OCI-LY1 (cell line): ENCODE data around the gene DNAH14.

Experiments
- CTCF ChIP-seq: fragments of 200-600 bp; sonication (generic), shearing (Covaris generic); IDR thresholded peaks from 2 replicates; pipeline ENCODE4 v1.5.1; 2017; ENCODE audit warnings: mild to moderate bottlenecking, antibody characterized with exemption, low read length, moderate library complexity, mixed read lengths
- EZH2 ChIP-seq: fragments of 200-600 bp; sonication (generic), shearing (Covaris generic); IDR thresholded peaks from 2 replicates; pipeline ENCODE4 v1.8.0; 2017; ENCODE audit warnings: borderline replicate concordance, mixed run types, mild to moderate bottlenecking, antibody characterized with exemption, low read length, moderate library complexity, mixed read lengths

GRCh38 chr1:225349826-225350225, 420.4 kb downstream of the DNAH14 start:
- no peak for TF ChIP-seq EZH2
- TF ChIP-seq CTCF: no peak
